Measurements from ENCODE around the gene TGIF2. TPM values are rescaled to one million over a fixed set of nuclear protein-coding genes. Genes with fewer than 3 reads are reported as not detected.

Gene TGIF2
- total and polyA plus RNA-seq, 2 of the 13 experiments (the other 11 are each of a cell fraction or from before 2014, with no cell fraction given): 41.3 to 53.9 TPM

DNA sequence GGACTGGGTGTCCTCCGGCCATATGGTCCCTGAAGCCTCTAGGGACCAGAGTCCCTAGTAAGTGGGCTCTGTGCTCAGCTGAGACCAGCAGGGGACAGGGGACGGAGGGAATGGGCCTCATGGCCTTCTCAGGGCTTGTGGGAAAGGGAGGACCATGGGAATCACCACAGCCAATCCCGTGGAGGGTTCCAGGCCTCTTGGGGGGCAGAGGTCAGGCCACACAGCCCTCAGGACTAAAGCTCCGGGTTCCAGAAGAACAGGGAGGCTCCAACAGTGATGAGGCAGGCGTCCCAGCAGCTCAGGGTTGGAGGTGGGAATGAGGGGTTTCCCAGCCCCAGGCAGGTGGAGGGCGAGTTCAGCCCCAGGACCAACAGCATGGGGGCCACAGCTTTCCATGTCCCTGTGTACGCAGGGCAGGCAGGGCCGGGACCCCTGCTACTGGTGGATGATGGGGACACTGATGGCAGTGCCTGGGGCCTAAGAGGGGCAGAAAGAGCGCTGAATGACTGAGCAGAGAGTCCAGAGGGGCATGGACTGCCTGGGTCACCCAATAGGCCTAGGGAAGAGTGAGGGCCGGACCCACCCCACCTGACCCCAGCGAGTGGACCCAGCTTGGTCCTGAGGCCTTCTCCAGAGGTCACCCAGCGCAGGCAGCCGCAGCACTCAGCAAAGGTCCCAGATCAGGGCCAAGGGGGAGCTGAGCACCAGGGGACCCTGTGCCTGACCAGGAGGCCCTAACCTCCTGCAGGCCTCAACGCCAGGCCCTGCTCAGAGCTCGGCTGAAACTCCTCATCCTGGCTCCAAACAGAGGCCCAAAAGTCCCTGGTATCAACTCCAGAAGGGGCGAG, 23.2 kb upstream of the TGIF2 start (continued):
- TF ChIP-seq CEBPG (CRISPR knock-in tag; IDR thresholded peaks at IDR 0.05) (no peak), ZNF552 (CRISPR knock-in tag; IDR thresholded peaks at IDR 0.05; ENCODE audit: borderline replicate concordance) (no peak), MATR3 (CRISPR knock-in tag; IDR thresholded peaks at IDR 0.05) (no peak), AKAP8 (CRISPR knock-in tag; IDR thresholded peaks at IDR 0.05) (no peak), ZNF747 (CRISPR knock-in tag; IDR thresholded peaks at IDR 0.05; ENCODE audit: borderline replicate concordance) (no peak), ZBTB38 (CRISPR knock-in tag; IDR thresholded peaks at IDR 0.05) (0 out of 2 replicates have a peak, but pooled peaks have one; percentile 8), FOXO1 (CRISPR knock-in tag; IDR thresholded peaks at IDR 0.05) (no peak), ZSCAN25 (CRISPR knock-in tag; IDR thresholded peaks at IDR 0.05) (no peak), ZMYM2 (CRISPR knock-in tag; IDR thresholded peaks at IDR 0.05) (no peak), ZNF766 (CRISPR knock-in tag; IDR thresholded peaks at IDR 0.05; ENCODE audit: borderline replicate concordance) (no peak), ADNP (CRISPR knock-in tag; IDR thresholded peaks at IDR 0.05) (no peak), CENPT (CRISPR knock-in tag; IDR thresholded peaks at IDR 0.05; ENCODE audit: low read depth) (no peak), SMARCE1 (IDR thresholded peaks at IDR 0.05; ENCODE audit: borderline replicate concordance) (no peak), MAFF (IDR thresholded peaks at IDR 0.05; ENCODE audit: low read depth, low read length) (no peak), NBN (conservative IDR thresholded peaks at IDR 0.05) (no peak)
- TF ChIP-seq, protein P1, sequence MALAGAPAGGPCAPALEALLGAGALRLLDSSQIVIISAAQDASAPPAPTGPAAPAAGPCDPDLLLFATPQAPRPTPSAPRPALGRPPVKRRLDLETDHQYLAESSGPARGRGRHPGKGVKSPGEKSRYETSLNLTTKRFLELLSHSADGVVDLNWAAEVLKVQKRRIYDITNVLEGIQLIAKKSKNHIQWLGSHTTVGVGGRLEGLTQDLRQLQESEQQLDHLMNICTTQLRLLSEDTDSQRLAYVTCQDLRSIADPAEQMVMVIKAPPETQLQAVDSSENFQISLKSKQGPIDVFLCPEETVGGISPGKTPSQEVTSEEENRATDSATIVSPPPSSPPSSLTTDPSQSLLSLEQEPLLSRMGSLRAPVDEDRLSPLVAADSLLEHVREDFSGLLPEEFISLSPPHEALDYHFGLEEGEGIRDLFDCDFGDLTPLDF (CRISPR knock-in tag; IDR thresholded peaks at IDR 0.05): no peak
- TF ChIP-seq, protein P2, sequence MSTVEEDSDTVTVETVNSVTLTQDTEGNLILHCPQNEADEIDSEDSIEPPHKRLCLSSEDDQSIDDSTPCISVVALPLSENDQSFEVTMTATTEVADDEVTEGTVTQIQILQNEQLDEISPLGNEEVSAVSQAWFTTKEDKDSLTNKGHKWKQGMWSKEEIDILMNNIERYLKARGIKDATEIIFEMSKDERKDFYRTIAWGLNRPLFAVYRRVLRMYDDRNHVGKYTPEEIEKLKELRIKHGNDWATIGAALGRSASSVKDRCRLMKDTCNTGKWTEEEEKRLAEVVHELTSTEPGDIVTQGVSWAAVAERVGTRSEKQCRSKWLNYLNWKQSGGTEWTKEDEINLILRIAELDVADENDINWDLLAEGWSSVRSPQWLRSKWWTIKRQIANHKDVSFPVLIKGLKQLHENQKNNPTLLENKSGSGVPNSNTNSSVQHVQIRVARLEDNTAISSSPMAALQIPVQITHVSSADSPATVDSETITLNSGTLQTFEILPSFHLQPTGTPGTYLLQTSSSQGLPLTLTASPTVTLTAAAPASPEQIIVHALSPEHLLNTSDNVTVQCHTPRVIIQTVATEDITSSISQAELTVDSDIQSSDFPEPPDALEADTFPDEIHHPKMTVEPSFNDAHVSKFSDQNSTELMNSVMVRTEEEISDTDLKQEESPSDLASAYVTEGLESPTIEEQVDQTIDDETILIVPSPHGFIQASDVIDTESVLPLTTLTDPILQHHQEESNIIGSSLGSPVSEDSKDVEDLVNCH (CRISPR knock-in tag; IDR thresholded peaks at IDR 0.05): no peak
- TF ChIP-seq, protein P3, sequence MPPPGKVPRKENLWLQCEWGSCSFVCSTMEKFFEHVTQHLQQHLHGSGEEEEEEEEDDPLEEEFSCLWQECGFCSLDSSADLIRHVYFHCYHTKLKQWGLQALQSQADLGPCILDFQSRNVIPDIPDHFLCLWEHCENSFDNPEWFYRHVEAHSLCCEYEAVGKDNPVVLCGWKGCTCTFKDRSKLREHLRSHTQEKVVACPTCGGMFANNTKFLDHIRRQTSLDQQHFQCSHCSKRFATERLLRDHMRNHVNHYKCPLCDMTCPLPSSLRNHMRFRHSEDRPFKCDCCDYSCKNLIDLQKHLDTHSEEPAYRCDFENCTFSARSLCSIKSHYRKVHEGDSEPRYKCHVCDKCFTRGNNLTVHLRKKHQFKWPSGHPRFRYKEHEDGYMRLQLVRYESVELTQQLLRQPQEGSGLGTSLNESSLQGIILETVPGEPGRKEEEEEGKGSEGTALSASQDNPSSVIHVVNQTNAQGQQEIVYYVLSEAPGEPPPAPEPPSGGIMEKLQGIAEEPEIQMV (CRISPR knock-in tag; IDR thresholded peaks at IDR 0.05; ENCODE audit: low read depth): no peak
- TF ChIP-seq, protein P4, sequence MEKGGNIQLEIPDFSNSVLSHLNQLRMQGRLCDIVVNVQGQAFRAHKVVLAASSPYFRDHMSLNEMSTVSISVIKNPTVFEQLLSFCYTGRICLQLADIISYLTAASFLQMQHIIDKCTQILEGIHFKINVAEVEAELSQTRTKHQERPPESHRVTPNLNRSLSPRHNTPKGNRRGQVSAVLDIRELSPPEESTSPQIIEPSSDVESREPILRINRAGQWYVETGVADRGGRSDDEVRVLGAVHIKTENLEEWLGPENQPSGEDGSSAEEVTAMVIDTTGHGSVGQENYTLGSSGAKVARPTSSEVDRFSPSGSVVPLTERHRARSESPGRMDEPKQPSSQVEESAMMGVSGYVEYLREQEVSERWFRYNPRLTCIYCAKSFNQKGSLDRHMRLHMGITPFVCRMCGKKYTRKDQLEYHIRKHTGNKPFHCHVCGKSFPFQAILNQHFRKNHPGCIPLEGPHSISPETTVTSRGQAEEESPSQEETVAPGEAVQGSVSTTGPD (CRISPR knock-in tag; IDR thresholded peaks at IDR 0.05): no peak
- TF ChIP-seq, protein P5, sequence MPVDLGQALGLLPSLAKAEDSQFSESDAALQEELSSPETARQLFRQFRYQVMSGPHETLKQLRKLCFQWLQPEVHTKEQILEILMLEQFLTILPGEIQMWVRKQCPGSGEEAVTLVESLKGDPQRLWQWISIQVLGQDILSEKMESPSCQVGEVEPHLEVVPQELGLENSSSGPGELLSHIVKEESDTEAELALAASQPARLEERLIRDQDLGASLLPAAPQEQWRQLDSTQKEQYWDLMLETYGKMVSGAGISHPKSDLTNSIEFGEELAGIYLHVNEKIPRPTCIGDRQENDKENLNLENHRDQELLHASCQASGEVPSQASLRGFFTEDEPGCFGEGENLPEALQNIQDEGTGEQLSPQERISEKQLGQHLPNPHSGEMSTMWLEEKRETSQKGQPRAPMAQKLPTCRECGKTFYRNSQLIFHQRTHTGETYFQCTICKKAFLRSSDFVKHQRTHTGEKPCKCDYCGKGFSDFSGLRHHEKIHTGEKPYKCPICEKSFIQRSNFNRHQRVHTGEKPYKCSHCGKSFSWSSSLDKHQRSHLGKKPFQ (CRISPR knock-in tag; IDR thresholded peaks at IDR 0.05; ENCODE audit: insufficient replicate concordance): no peak
